T-cell (primary cell): ENCODE results near the gene HSP90B1. TPM values are rescaled to one million over a fixed set of nuclear protein-coding genes. Genes with fewer than 3 reads are reported as not detected.

Source experiments
- ATAC-seq, 4 experiments: fragments of 200-7000 bp in 3 of 4; fragments of 150-1000 bp in 1 of 4; cut with Tn5 transposase; replicated peaks in 1 of 4; 1 replicate in 3 of 4; 2 replicates in 1 of 4; pipeline ENCODE4 v1.10.0; 2021; ENCODE audit warnings: moderate library complexity in 3 of 4, mild to moderate bottlenecking in 2 of 4, moderate number of reproducible peaks in 1 of 4
- CTCF ChIA-PET, 2 donors: fragments of 300-600 bp; sonication (Branson Sonifier 250); formaldehyde crosslinking; loops; one replicate each; lab custom pipeline; 2022; ENCODE audit warnings: antibody characterized with exemption in 2 of 2; lab: Charles Lee
- POLR2A ChIA-PET, 2 donors: fragments of 300-600 bp; sonication (Branson Sonifier 250); formaldehyde crosslinking; loops; one replicate each; lab custom pipeline; 2022; ENCODE audit warnings: antibody characterized with exemption in 2 of 2; lab: Charles Lee
- DNase-seq, 35 experiments: peaks; one replicate each; pipeline versions ENCODE4 v3.0.0 to v3.0.0-alpha.2; 2013 to 2023
- H3K27ac ChIP-seq: one replicate; pipeline ENCODE4 v1.5.1; 2013; ENCODE audit warnings: low read length
- H3K27me3 ChIP-seq, 2 experiments: replicated peaks in 1 of 2; 1 replicate in 1 of 2; 2 replicates in 1 of 2; pipeline versions ENCODE4 v1.6.1 to v1.7.0; 2013; ENCODE audit warnings: low read length in 1 of 2, mixed read lengths in 1 of 2; ENCODE audit not compliant: control insufficient read depth in 2 of 2, insufficient read depth in 2 of 2; ENCODE audit errors: extremely low read depth in 1 of 2
- H3K36me3 ChIP-seq, 2 donors: 1 replicate in 1 of 2; 2 replicates in 1 of 2; pipeline versions ENCODE4 v1.6.1 to v1.7.0; 2013; ENCODE audit warnings: low read length in 1 of 2; ENCODE audit not compliant: control insufficient read depth in 2 of 2, insufficient read depth in 1 of 2; ENCODE audit errors: extremely low read depth in 1 of 2
- H3K4me1 ChIP-seq, 2 experiments: 1 replicate in 1 of 2; 2 replicates in 1 of 2; pipeline versions ENCODE4 v1.6.1 to v1.7.0; 2013; ENCODE audit warnings: low read length in 2 of 2, mixed read lengths in 1 of 2; ENCODE audit not compliant: insufficient read depth in 2 of 2, control insufficient read depth in 1 of 2; ENCODE audit errors: extremely low read depth in 1 of 2
- H3K4me3 ChIP-seq, 2 donors: 1 replicate in 1 of 2; 2 replicates in 1 of 2; pipeline versions ENCODE4 v1.5.1 to v1.7.0; 2013; ENCODE audit warnings: mild to moderate bottlenecking in 2 of 2, low read length in 1 of 2, moderate library complexity in 1 of 2; ENCODE audit not compliant: control insufficient read depth in 1 of 2; ENCODE audit errors: extremely low read depth in 1 of 2
- H3K9me3 ChIP-seq: 2 replicates; pipeline ENCODE4 v1.7.0; 2013
- H3K27ac Mint-ChIP-seq, 2 donors: one replicate each; pipeline ENCODE4 v1.8.0; 2020 to 2021; ENCODE audit warnings: mild to moderate bottlenecking in 2 of 2, mixed read lengths in 2 of 2
- H3K27me3 Mint-ChIP-seq, 2 donors: one replicate each; pipeline ENCODE4 v1.8.0; 2021 to 2022; ENCODE audit warnings: mixed read lengths in 2 of 2
- H3K36me3 Mint-ChIP-seq: one replicate; pipeline ENCODE4 v1.8.0; 2021; ENCODE audit warnings: mixed read lengths
- H3K4me1 Mint-ChIP-seq, 3 donors: one replicate each; pipeline ENCODE4 v1.8.0; 2020 to 2022; ENCODE audit warnings: mixed read lengths in 3 of 3, mild to moderate bottlenecking in 1 of 3
- H3K4me3 Mint-ChIP-seq, 3 donors: one replicate each; pipeline ENCODE4 v1.8.0; 2020 to 2022; ENCODE audit warnings: mild to moderate bottlenecking in 3 of 3, mixed read lengths in 3 of 3, moderate library complexity in 3 of 3
- H3K9me3 Mint-ChIP-seq, 3 donors: one replicate each; pipeline ENCODE4 v1.8.0; 2020 to 2022; ENCODE audit warnings: mixed read lengths in 3 of 3
- WGBS: methylation state at CpG from one replicate; pipeline ENCODE4 v1.1.5; 2013; ENCODE audit warnings: missing lambda C conversion rate; ENCODE audit not compliant: insufficient coverage; 5-methylcytosine and 5-hydroxymethylcytosine counted together
- total RNA-seq, 35 experiments: library from RNA in 6 of 35; stranded (reverse) in 6 of 35; fragments of 120-200 nt in 1 of 35; gene quantifications; one replicate each; pipeline versions ENCODE4 v1.2.1 to v1.2.4 and lab custom pipeline; 2013 to 2026

The HSP90B1 gene
- total RNA-seq, 5 donors from 2014 or later (not counting 1 experiment from before 2014, with no cell fraction given) = 240 to 310 (median 290) TPM

DNA sequence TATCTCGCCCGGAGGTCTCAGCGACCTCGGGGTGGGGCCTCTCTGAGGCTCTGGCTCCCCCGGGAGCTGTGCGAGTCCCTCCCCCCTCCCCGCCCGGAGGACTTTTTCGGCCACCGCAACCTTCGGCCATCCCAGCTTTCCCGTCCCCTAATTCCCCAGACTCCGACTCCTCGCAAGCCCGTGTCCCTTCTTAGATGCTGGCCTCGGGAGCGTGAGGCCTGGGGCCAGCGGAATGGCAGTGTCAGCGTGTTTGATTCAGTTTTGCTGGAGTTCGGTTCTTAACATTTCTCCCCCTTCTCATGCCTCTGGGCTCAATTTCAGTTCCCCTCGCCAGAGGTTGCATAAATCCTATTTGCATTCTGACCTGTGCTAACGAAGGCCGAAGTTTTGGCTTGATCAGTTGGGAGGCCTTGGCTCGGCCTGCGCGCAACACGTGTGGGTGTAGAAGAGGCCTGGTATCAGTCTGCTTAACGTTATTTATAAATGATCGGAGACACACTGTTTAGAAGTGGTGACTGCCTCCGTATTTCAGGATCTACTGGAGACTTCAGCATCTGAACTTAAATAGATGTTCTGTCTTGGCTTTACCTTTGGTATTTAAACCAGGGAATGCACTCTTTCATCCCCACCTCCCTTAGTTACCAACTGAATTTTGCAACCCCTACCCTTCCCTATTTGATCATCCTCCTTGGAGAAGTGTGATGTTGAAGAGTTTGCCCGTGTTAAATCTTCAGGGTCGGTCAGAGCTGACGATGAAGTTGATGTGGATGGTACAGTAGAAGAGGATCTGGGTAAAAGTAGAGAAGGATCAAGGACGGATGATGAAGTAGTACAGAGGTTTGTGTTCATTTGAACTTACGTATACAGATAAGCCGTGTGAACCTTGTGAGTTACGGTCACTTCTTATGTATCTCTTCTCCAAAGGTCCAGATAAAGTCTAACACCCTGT lies 851 bp downstream of the HSP90B1 start:
- no peaks in the 10 kb centered on the region for H3K27me3 Mint-ChIP-seq
- Histone ChIP-seq H3K4me1 (peaks cover 23 to 43% of the 10 kb centered on the region in 2 experiments), H3K4me3 (peak overlapping the region; percentile 71 to 90), H3K27me3 (no peaks in the 10 kb centered on the region), H3K9me3 (no peaks in the 10 kb centered on the region), H3K27ac (peak overlapping the region; percentile 71), H3K36me3 (peaks cover 0 to 38% of the 10 kb centered on the region in 2 donors)
- ATAC-seq (no peak), DNase-seq (peak in 11 of 35 experiments; percentile 3 to 42 (median 8))
- H3K36me3 Mint-ChIP-seq = peaks cover 31% of the 10 kb centered on the region
- WGBS = under 1% methylated on average over 21 of the region's 37 CpGs
- CTCF ChIA-PET = no interaction called here
- no peaks in the 10 kb centered on the region for H3K9me3 Mint-ChIP-seq
- H3K4me3 Mint-ChIP-seq = peak overlapping the region; percentile 81 to 97 (median 87)
- peak overlapping the region; percentile 100 for H3K27ac Mint-ChIP-seq
- POLR2A ChIA-PET = interaction anchor here in 1 of 2 donors (0.6 to 3.4 kb wide), 3 partner anchors 28 to 207 kb away, joined by 8 to 54 read pairs (median 8); partner anchors contain the start of genes NFYB and TDG
- peaks cover 65 to 69% (median 68%) of the 10 kb centered on the region in 3 donors for H3K4me1 Mint-ChIP-seq

DNA sequence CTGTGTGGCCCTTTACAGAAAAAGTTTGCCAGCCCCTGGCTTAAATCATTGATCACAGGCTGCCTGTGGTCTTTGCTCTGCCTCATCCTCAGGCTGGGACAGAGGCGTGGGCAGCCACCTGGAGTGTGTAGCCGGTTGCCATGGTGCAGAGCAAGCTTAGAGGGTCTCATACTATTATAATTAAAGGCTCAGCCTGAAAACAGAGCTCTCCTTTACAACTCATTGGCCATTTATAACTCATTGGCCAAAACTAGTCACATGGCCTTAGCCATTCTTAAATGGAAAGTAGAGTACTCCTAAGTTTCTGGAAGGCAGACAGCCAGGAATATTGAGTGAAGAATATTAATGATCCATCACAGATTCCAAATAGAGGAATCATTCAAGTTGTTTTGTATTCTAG lies 3.0 kb downstream of the HSP90B1 start:
- Histone ChIP-seq H3K27me3 (no peaks in the 10 kb centered on the region), H3K4me3 (no peak overlapping the region), H3K27ac (no peak overlapping the region), H3K36me3 (peaks cover 0 to 60% of the 10 kb centered on the region in 2 donors), H3K4me1 (peaks cover 23 to 39% of the 10 kb centered on the region in 2 experiments), H3K9me3 (no peaks in the 10 kb centered on the region)
- Mint-ChIP-seq H3K9me3 (no peaks in the 10 kb centered on the region), H3K27me3 (no peaks in the 10 kb centered on the region), H3K36me3 (peaks cover 41% of the 10 kb centered on the region), H3K4me1 (peaks cover 65 to 69% (median 65%) of the 10 kb centered on the region in 3 donors), H3K4me3 (peak overlapping the region in 1 of 3 donors; percentile 97), H3K27ac (peak overlapping the region in 1 of 2 donors; percentile 100)
- WGBS = 100% methylated on average over 1 of the region's 2 CpGs
- POLR2A ChIA-PET = no interaction called here
- CTCF ChIA-PET = no interaction called here
- no peak for DNase-seq
- ATAC-seq = no peak

DNA sequence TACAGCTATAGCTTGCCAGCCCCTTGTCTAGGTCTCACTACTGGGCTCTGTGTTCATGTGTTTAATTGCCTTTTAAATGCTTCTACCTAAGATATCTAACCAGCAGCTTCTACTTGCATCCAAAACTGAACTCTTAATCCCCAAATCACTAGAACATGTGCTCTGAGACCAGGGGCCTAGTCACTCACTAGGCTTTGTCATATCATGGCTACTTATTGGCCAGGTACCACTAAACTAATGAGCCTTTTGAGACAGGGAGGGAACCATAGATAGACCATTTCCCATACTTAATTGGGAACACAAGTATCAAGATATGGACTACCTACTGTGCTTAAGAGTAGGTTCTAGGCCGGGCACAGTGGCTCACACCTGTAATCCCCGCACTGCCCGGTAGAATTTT lies 6.5 kb downstream of the HSP90B1 start:
- Mint-ChIP-seq H3K36me3 (peaks cover 65% of the 10 kb centered on the region), H3K4me3 (no peak overlapping the region), H3K27me3 (no peaks in the 10 kb centered on the region), H3K27ac (peak overlapping the region in 1 of 2 donors; percentile 74), H3K4me1 (peaks cover 44 to 63% (median 61%) of the 10 kb centered on the region in 3 donors), H3K9me3 (no peaks in the 10 kb centered on the region)
- Histone ChIP-seq H3K27me3 (no peaks in the 10 kb centered on the region), H3K9me3 (no peaks in the 10 kb centered on the region), H3K4me3 (no peak overlapping the region), H3K4me1 (peaks cover 13 to 20% of the 10 kb centered on the region in 2 experiments), H3K36me3 (peaks cover 0 to 94% of the 10 kb centered on the region in 2 donors), H3K27ac (no peak overlapping the region)
- no peak for DNase-seq
- WGBS = no CpG with 5 or more reads among the region's 3 CpGs
- CTCF ChIA-PET = interaction anchor here in 1 of 2 donors (1.6 kb wide), 1 partner anchor 53 kb away, joined by 3 read pairs; no protein-coding TSS in a partner anchor
- ATAC-seq = no peak
- POLR2A ChIA-PET = interaction anchor here (0.7 to 1.9 kb wide), 4 partner anchors 18 to 111 kb away, joined by 4 to 9 read pairs (median 8); a partner anchor contains a TSS

DNA sequence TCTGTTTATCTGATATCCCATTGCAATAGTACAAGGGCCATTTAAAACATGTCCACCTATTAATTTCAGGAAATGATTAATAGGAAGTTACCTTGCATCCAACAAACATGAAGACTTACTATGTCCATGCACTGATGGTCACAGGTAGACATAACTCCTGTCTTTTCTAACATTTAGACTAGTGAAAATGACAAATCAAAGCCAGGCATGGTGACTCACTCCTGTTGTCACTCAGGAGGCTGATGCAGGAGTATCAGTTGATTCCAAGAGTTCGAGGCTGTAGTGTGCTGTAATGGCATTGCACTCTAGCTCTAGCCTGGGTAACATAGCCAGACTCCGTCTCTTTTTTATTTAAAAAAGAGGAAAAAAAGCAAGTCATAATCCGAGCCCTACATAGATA lies 14.8 kb downstream of the HSP90B1 start:
- WGBS = 44% methylated on average over 1 of the region's 3 CpGs
- H3K4me3 Mint-ChIP-seq = no peak overlapping the region
- ATAC-seq (no peak), DNase-seq (no peak)
- Histone ChIP-seq H3K36me3 (peaks cover 7 to 98% of the 10 kb centered on the region in 2 donors), H3K27ac (no peak overlapping the region), H3K4me3 (no peak overlapping the region), H3K9me3 (no peaks in the 10 kb centered on the region), H3K27me3 (no peaks in the 10 kb centered on the region), H3K4me1 (no peaks in the 10 kb centered on the region)
- H3K9me3 Mint-ChIP-seq = no peaks in the 10 kb centered on the region
- H3K27ac Mint-ChIP-seq = no peak overlapping the region
- ChIA-PET POLR2A (no interaction called here), CTCF (no interaction called here)
- peaks cover 13 to 23% (median 20%) of the 10 kb centered on the region in 3 donors for H3K4me1 Mint-ChIP-seq
- peaks cover 72% of the 10 kb centered on the region for H3K36me3 Mint-ChIP-seq
- H3K27me3 Mint-ChIP-seq = no peaks in the 10 kb centered on the region

DNA sequence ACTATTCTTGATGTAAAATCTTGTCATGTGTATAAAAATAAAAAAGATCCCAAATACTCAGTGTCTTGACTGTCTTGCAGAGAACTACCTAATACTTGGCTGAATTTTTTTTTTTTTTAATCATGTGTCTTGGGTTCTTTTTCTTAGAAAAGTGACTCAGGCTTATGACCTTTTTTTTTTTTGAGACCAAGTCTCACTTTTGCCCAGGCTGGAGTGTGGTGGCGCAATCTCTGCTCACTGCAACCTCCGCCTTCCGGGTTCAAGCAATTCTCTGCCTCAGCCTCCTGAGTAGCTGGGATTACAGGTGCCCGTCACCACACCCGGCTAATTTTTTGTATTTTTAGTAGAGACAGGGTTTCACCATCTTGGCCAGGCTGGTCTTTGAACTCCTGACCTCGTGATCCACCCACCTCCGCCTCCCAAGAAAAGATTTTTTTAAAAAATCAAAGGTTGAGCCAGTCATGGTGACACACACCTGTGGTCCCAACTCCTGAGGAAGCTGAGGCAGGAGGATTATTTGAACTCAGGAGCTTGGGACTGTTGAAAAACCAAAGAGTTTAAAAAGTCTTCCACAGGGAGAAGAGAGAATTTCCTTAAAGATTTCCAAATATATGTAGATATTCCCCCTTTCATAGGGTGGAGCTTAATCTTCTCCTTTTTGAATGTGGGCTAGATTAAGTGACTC lies 17.8 kb downstream of the HSP90B1 start:
- Histone ChIP-seq H3K9me3 (no peaks in the 10 kb centered on the region), H3K4me3 (no peak overlapping the region), H3K27me3 (no peaks in the 10 kb centered on the region), H3K36me3 (peaks cover 3 to 95% of the 10 kb centered on the region in 2 donors), H3K4me1 (no peaks in the 10 kb centered on the region), H3K27ac (no peak overlapping the region)
- Mint-ChIP-seq H3K4me1 (peaks cover 12 to 23% (median 23%) of the 10 kb centered on the region in 3 donors), H3K9me3 (no peaks in the 10 kb centered on the region), H3K4me3 (no peak overlapping the region), H3K27ac (peak overlapping the region; percentile 52 to 57), H3K27me3 (no peaks in the 10 kb centered on the region), H3K36me3 (peaks cover 57% of the 10 kb centered on the region)
- POLR2A ChIA-PET = no interaction called here
- ATAC-seq (no peak), DNase-seq (no peak)
- CTCF ChIA-PET = interaction anchor here (0.6 to 1.4 kb wide), 3 partner anchors 14 to 266 kb away, joined by 3 to 5 read pairs (median 3); no protein-coding TSS in a partner anchor
- 92% methylated on average over 2 of the region's 7 CpGs for WGBS
